Testis (tissue), 3 donors: ENCODE measurements around the gene DAPK3. TPM values are rescaled to one million over a fixed set of nuclear protein-coding genes. Genes with fewer than 3 reads are reported as not detected.

Source experiments
- DNase-seq: peaks from one replicate; pipeline ENCODE4 v3.0.0-alpha.2; 2019
- H3K27ac ChIP-seq, 2 donors: fragments of 200-600 bp; sonication (generic); one replicate each; pipeline ENCODE4 v1.5.1; 2019
- H3K27me3 ChIP-seq: fragments of 200-600 bp; sonication (generic); one replicate; pipeline ENCODE4 v1.5.1; 2019
- H3K36me3 ChIP-seq: fragments of 200-600 bp; sonication (generic); one replicate; pipeline ENCODE4 v1.5.1; 2017; ENCODE audit warnings: low read depth; ENCODE audit errors: missing control alignments
- H3K4me1 ChIP-seq: fragments of 200-600 bp; sonication (generic); one replicate; pipeline ENCODE4 v1.5.1; 2019
- H3K4me3 ChIP-seq, 2 donors: fragments of 200-600 bp; sonication (generic); one replicate each; pipeline ENCODE4 v1.5.1; 2017 to 2019
- H3K9me3 ChIP-seq: fragments of 200-600 bp; sonication (generic); one replicate; pipeline ENCODE4 v1.5.1; 2017
- POLR2A ChIP-seq: fragments of 450-650 bp; IDR thresholded peaks from one replicate; pipeline ENCODE4 v1.6.1; 2017; ENCODE audit warnings: antibody characterized with exemption, mild to moderate bottlenecking, moderate library complexity
- WGBS, 2 donors: methylation state at CpG; one replicate each; pipeline ENCODE4 v1.1.5; 2018; 5-methylcytosine and 5-hydroxymethylcytosine counted together
- intact Hi-C: fragments of 100-400 bp; cut with DNase I; formaldehyde crosslinking; loops from one replicate; pipeline ENCODE4 v1.15.1; 2023; ENCODE audit warnings: low total_unique reads
- polyA plus RNA-seq: library from polyadenylated mRNA; stranded (reverse); fragments of 350-450 nt; fragmentation: Illumina TruSeq; extraction: RNeasy Lipid Tissue Mini Kit (QIAGEN cat#74804); gene quantifications from one replicate; pipeline ENCODE4 v1.2.3, GENCODE V29; 2014; ENCODE audit warnings: low read depth, low replicate concordance; ENCODE audit not compliant: insufficient read depth
- total RNA-seq, 2 donors: library from RNA; depleted of rRNA; stranded (reverse); fragments of >200 nt; gene quantifications; one replicate each; pipeline ENCODE4 v1.2.3, GENCODE V29; 2016
- TF ChIP-seq, protein P1 (sequence below), 3 experiments: fragments of 450-650 bp in 2 of 3; fragments of 200-600 bp in 1 of 3; sonication (generic) in 1 of 3; IDR thresholded peaks; one replicate each; pipeline ENCODE4 v1.5.1; 2016 to 2019; ENCODE audit warnings: antibody characterized with exemption in 3 of 3, mild to moderate bottlenecking in 2 of 3, moderate library complexity in 1 of 3

The DAPK3 gene
- total and polyA plus RNA-seq, 3 donors from 2014 or later: 89.8 to 111 (median 102) TPM

- Histone ChIP-seq H3K4me3 (no peak overlapping the region), H3K4me1 (peaks cover 5% of the 10 kb centered on the region), H3K27ac (no peak overlapping the region), H3K27me3 (no peaks in the 10 kb centered on the region), H3K9me3 (no peaks in the 10 kb centered on the region), H3K36me3 (no peaks in the 10 kb centered on the region)
- intact Hi-C loops: no loop called here
- DNase-seq: no peak
- 83 to 85% methylated on average over 13 to 29 of the region's 29 CpGs for WGBS, 2 donors
- TF ChIP-seq POLR2A: no peak
- TF ChIP-seq, protein P1, sequence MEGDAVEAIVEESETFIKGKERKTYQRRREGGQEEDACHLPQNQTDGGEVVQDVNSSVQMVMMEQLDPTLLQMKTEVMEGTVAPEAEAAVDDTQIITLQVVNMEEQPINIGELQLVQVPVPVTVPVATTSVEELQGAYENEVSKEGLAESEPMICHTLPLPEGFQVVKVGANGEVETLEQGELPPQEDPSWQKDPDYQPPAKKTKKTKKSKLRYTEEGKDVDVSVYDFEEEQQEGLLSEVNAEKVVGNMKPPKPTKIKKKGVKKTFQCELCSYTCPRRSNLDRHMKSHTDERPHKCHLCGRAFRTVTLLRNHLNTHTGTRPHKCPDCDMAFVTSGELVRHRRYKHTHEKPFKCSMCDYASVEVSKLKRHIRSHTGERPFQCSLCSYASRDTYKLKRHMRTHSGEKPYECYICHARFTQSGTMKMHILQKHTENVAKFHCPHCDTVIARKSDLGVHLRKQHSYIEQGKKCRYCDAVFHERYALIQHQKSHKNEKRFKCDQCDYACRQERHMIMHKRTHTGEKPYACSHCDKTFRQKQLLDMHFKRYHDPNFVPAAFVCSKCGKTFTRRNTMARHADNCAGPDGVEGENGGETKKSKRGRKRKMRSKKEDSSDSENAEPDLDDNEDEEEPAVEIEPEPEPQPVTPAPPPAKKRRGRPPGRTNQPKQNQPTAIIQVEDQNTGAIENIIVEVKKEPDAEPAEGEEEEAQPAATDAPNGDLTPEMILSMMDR (IDR thresholded peaks at IDR 0.05): no peak
These were observed 34.1 kb downstream of the DAPK3 start for GRCh38 chr19:3936506-3937442.

DNA sequence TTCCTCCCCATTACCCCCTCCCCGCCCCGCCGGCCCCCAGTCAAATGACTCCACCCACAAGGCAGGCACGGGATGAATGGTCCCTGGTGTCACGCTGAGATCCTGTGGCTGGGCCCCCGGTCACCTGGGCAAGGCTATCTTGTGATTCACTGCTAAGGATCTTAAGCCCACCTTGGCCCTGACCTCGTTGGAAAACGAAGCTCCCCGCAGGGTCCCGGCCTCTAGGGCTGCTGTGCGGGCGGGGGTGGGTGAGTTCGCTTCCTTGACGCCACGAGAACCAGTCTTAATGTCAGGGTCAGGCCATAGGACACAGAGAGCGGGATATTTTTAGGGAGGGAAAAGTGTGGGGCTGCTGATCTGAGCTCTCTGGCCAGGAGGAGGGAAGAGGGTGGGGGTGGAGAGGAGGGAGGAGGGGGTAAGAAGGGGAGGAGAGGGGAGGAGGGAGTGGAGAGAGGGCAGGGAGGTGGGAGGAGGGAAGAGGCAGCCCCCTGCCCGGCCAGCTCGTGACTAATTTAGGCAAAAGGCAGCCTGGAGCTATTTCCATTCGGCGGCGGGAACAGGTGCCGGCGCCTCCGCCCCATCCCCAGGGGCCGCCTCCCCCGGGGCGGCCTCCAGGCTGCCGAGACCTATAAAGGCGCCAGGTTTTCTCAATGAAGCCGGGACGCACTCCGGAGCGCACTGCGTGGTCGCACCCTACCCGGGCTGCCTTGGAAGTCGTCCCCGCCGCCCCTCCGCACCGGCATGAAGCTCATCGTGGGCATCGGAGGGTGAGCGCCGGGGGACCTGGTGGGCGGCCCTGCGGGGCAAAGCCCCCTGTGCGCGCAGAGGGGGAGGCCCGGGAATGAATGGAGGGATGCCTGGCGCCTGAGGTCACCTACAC, 37.7 kb downstream of the DAPK3 start, which contains the start of gene NMRK2:
Gene NMRK2, plus strand, starts transcription at position 139 of the 880 bp plus-strand sequence. Its CDS starts 603 bp downstream, at position 742.
- DNase-seq: no peak
- 2 to 3% methylated on average over 26 to 44 of the region's 51 CpGs for WGBS, 2 donors
- Histone ChIP-seq H3K27me3 (no peaks in the 10 kb centered on the region), H3K27ac (no peak within 1 kb of the TSS), H3K4me1 (peaks cover 5% of the 10 kb centered on the region), H3K4me3 (no peak within 1 kb of the TSS), H3K9me3 (no peaks in the 10 kb centered on the region), H3K36me3 (no peaks in the 10 kb centered on the region)
- intact Hi-C loops: no loop called here
- no peak for TF ChIP-seq POLR2A
- TF ChIP-seq, protein P1 (IDR thresholded peaks at IDR 0.05): no peak

DNA sequence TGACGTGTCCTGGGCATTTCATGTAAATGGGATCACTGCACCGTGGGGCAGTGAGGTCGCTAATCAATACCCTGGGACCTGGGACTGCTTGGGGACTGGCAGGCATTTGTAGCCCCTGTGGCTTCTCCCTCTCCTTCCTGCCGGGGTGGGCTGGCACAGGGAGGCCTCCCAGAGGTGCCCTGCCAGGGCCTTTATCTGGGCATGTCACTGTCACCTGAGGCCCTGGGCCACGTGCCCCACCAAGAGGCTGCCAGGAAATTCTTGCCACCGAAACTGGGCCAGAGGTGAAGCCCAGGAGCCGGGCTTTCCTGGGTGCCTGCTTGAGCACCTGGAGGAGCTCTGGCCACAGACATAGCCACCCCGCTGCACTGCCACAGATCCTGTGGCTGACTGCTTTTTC, 39.9 kb downstream of the DAPK3 start:
- H3K4me1 ChIP-seq: peaks cover 5% of the 10 kb centered on the region
- H3K9me3 ChIP-seq: no peaks in the 10 kb centered on the region
- 73 to 80% methylated on average over 4 to 8 of the region's 8 CpGs for WGBS, 2 donors
- H3K4me3 ChIP-seq: no peak overlapping the region
- no peak for DNase-seq
- H3K36me3 ChIP-seq: no peaks in the 10 kb centered on the region
- intact Hi-C loops: no loop called here
- no peaks in the 10 kb centered on the region for H3K27me3 ChIP-seq
- TF ChIP-seq, protein P1 (IDR thresholded peaks at IDR 0.05): no peak
- no peak for TF ChIP-seq POLR2A
- H3K27ac ChIP-seq: no peak overlapping the region

GRCh38 chr19:3923912-3924311, 47.0 kb downstream of the DAPK3 start:
- H3K4me3 ChIP-seq: no peak overlapping the region
- 79 to 84% methylated on average over 1 of the region's 1 CpG for WGBS, 2 donors
- H3K9me3 ChIP-seq: no peaks in the 10 kb centered on the region
- H3K36me3 ChIP-seq: no peaks in the 10 kb centered on the region
- DNase-seq: no peak
- no peak overlapping the region for H3K27ac ChIP-seq
- no peak for TF ChIP-seq POLR2A
- TF ChIP-seq, protein P1 (IDR thresholded peaks at IDR 0.05): no peak
- intact Hi-C loops: no loop called here
- no peaks in the 10 kb centered on the region for H3K4me1 ChIP-seq
- H3K27me3 ChIP-seq: no peaks in the 10 kb centered on the region
